Esophagus squamous epithelium (tissue), 5 donors: Measurements from ENCODE around the gene NT5DC4. TPM values are rescaled to one million over a fixed set of nuclear protein-coding genes. Genes with fewer than 3 reads are reported as not detected.
A peak's percentile ranks its signal among the peaks of the same experiment; 100 is the strongest.

Experiments
- DNase-seq: peaks from one replicate; lab custom pipeline; 2025; lab: John Stamatoyannopoulos, UW
- H3K27ac ChIP-seq, 4 donors: fragments of 200-600 bp; sonication (generic); one replicate each; pipeline ENCODE4 v1.5.1; 2016 to 2019; ENCODE audit warnings: mild to moderate bottlenecking in 1 of 4
- H3K27me3 ChIP-seq, 4 donors: fragments of 200-600 bp; sonication (generic); 1 replicate in 3 of 4; 2 replicates in 1 of 4; pipeline versions ENCODE4 v1.5.1 to v1.6.0; 2017 to 2021; ENCODE audit warnings: antibody characterized with exemption in 1 of 4
- H3K36me3 ChIP-seq, 3 donors: fragments of 200-600 bp; sonication (generic); one replicate each; pipeline ENCODE4 v1.5.1; 2016 to 2019
- H3K4me1 ChIP-seq, 3 donors: fragments of 200-600 bp; sonication (generic); one replicate each; pipeline ENCODE4 v1.5.1; 2017 to 2019
- H3K4me3 ChIP-seq, 4 donors: fragments of 200-600 bp; sonication (generic); 1 replicate in 3 of 4; 2 replicates in 1 of 4; pipeline ENCODE4 v1.5.1; 2016 to 2019; ENCODE audit warnings: mild to moderate bottlenecking in 2 of 4, moderate library complexity in 1 of 4
- H3K9me3 ChIP-seq, 3 donors: fragments of 200-600 bp; sonication (generic); one replicate each; pipeline ENCODE4 v1.5.1; 2016 to 2019
- POLR2A ChIP-seq, 4 donors: fragments of 450-650 bp; IDR thresholded peaks; one replicate each; pipeline ENCODE4 v1.6.1; 2017; ENCODE audit warnings: antibody characterized with exemption in 4 of 4, mild to moderate bottlenecking in 4 of 4, moderate library complexity in 3 of 4
- WGBS, 2 donors: methylation state at CpG; one replicate each; pipeline ENCODE4 v1.1.5; 2018; 5-methylcytosine and 5-hydroxymethylcytosine counted together
- intact Hi-C: fragments of 100-400 bp; cut with DNase I; formaldehyde crosslinking; loops from one replicate; pipeline ENCODE4 v1.15.0; 2022
- total RNA-seq, 4 donors: library from RNA; depleted of rRNA; stranded (reverse); fragments of >200 nt; gene quantifications; one replicate each; pipeline ENCODE4 v1.1.0, GENCODE V29; 2016
- TF ChIP-seq, protein P1 (sequence below), 6 experiments: fragments of 450-650 bp in 4 of 6; fragments of 200-600 bp in 2 of 6; sonication (generic) in 2 of 6; IDR thresholded peaks; one replicate each; pipeline ENCODE4 v1.5.1; 2016 to 2019; ENCODE audit warnings: antibody characterized with exemption in 6 of 6, mild to moderate bottlenecking in 4 of 6, moderate library complexity in 4 of 6
- donor health status: DM: yes; HTN: yes; CAD: no.

NT5DC4 gene
- total RNA-seq, 4 donors from 2014 or later, result not detected

DNA sequence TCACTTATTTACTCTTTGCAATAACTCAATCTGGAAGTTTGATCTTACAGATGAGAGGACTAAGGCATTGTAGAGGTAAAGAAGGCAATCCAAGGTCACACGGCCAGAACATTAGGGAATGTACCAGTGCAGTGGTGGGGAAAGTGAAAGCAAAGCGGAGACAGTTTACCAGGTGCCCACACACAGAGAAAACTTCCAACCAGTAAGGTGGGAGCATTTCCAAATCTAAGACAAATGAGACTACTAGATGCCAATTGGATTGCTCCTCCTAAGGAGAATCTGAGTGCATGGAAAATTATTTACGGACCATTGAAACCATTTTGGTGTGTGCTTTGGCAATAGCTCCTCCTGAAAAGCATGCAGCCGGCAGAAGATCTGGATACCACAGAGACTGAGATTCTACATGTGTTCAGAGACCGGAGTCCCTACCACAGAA, 40.1 kb upstream of the NT5DC4 start:
- intact Hi-C loops, result no loop called here
- no peak for DNase-seq
- H3K9me3 ChIP-seq, result no peaks in the 10 kb centered on the region
- H3K36me3 ChIP-seq, result no peaks in the 10 kb centered on the region
- TF ChIP-seq, protein P1, sequence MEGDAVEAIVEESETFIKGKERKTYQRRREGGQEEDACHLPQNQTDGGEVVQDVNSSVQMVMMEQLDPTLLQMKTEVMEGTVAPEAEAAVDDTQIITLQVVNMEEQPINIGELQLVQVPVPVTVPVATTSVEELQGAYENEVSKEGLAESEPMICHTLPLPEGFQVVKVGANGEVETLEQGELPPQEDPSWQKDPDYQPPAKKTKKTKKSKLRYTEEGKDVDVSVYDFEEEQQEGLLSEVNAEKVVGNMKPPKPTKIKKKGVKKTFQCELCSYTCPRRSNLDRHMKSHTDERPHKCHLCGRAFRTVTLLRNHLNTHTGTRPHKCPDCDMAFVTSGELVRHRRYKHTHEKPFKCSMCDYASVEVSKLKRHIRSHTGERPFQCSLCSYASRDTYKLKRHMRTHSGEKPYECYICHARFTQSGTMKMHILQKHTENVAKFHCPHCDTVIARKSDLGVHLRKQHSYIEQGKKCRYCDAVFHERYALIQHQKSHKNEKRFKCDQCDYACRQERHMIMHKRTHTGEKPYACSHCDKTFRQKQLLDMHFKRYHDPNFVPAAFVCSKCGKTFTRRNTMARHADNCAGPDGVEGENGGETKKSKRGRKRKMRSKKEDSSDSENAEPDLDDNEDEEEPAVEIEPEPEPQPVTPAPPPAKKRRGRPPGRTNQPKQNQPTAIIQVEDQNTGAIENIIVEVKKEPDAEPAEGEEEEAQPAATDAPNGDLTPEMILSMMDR (IDR thresholded peaks at IDR 0.05), result no peak
- no peak for TF ChIP-seq POLR2A (IDR thresholded peaks at IDR 0.05)
- WGBS, 2 donors, result 23 to 57% methylated on average over 5 of the region's 5 CpGs
- H3K4me3 ChIP-seq, result peak overlapping the region in 2 of 4 donors; percentile 0 to 2
- H3K27me3 ChIP-seq, result no peaks in the 10 kb centered on the region
- H3K4me1 ChIP-seq, result peaks cover 0 to 43% (median 5%) of the 10 kb centered on the region in 3 donors
- peak overlapping the region in 2 of 4 donors; percentile 29 to 46 for H3K27ac ChIP-seq

DNA sequence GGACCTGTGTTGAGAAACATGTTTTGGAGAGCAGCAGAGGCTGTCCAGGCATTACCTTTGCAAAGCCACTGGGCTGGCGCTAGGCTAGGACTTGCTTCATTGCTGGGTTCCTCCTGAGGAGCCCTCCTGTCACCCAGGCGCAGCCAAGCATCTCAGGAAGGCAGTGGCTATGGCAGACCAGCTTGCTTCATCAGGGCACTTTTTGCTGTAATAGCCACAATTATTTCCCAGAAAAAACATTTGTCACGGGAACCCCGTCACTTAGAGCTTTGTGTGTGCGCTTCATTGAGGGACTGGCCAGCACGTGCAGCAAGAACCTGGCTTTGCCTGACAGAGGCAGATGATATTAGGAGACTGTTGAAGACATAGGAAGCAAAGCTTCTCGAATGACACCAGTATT, 38.7 kb upstream of the NT5DC4 start:
- Histone ChIP-seq H3K27me3 (no peaks in the 10 kb centered on the region), H3K27ac (no peak overlapping the region), H3K4me1 (peaks cover 0 to 43% (median 5%) of the 10 kb centered on the region in 3 donors), H3K36me3 (no peaks in the 10 kb centered on the region), H3K4me3 (no peak overlapping the region), H3K9me3 (no peaks in the 10 kb centered on the region)
- no peak for TF ChIP-seq POLR2A (IDR thresholded peaks at IDR 0.05)
- TF ChIP-seq, protein P1 (IDR thresholded peaks at IDR 0.05), result no peak
- 84 to 89% methylated on average over 5 of the region's 7 CpGs for WGBS, 2 donors
- intact Hi-C loops, result no loop called here
- no peak for DNase-seq

DNA sequence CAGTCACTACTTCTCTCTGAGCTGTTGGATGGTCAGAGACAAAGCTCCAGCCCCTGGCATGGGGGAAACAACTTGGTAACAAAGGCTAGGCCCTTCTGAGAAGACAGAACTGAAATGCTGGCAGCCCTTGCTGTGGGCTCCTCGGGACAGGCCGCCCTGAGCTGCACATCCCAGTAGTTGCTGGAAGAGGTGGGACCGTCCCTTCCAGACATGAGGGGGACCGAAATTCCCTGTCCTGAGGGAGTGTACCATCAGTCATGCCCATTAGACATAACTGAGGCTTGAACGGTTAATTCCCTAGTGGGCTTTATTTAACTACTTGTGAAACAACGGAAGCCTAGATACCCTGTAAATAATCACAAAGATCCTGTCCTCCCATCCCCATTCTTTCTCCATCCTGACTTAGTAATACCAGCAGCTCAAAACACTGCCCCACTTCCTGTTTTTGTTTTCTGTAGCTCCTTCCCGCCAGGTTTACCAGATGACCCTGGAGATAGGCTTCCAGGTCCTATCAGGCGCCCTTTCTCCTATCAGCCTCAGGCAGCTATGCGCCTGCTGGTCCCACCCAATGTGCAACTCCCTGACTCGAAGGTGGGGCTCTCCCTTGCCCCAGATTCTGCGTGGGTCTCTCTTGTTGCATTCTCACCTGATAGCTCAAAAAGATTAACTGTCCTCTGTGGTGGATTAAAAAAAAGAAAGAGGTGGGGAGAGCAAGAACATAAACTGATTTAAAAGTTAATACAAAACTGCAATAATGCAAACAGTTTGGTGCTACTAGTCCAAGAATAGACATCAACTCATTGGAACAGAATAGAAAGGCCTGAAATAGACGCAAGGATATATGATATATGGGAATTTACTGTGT, 37.0 kb upstream of the NT5DC4 start:
- WGBS, 2 donors, result 62 to 71% methylated on average over 9 to 12 of the region's 12 CpGs
- Histone ChIP-seq H3K4me3 (no peak overlapping the region), H3K27ac (no peak overlapping the region), H3K36me3 (no peaks in the 10 kb centered on the region), H3K27me3 (no peaks in the 10 kb centered on the region), H3K9me3 (no peaks in the 10 kb centered on the region), H3K4me1 (peaks cover 0 to 43% (median 5%) of the 10 kb centered on the region in 3 donors)
- TF ChIP-seq POLR2A (IDR thresholded peaks at IDR 0.05), result no peak
- TF ChIP-seq, protein P1 (IDR thresholded peaks at IDR 0.05), result no peak
- DNase-seq, result no peak
- intact Hi-C loops, result no loop called here

DNA sequence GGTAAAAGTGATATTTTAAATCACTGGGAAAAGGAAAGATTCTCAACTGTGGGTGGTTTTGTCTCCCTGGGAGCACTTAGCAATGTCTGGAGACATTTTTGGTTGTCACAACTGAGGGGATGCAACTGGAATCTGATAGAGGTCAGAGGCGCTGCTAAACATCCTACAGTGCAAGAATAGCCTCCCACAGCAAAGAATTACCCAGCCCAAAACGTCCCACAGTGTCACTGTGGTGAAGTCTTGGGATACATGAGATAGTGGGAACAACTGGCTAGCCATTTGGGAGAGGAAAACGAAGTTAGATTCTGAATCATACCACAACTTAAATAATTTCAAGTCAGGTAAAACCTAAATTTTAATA, 36.4 kb upstream of the NT5DC4 start:
- Histone ChIP-seq H3K27me3 (no peaks in the 10 kb centered on the region), H3K4me1 (peaks cover 0 to 37% (median 2%) of the 10 kb centered on the region in 3 donors), H3K36me3 (no peaks in the 10 kb centered on the region), H3K27ac (no peak overlapping the region), H3K9me3 (no peaks in the 10 kb centered on the region), H3K4me3 (no peak overlapping the region)
- TF ChIP-seq, protein P1 (IDR thresholded peaks at IDR 0.05), result no peak
- no peak for TF ChIP-seq POLR2A (IDR thresholded peaks at IDR 0.05)
- 52 to 73% methylated on average over 3 of the region's 3 CpGs for WGBS, 2 donors
- no peak for DNase-seq
- intact Hi-C loops, result no loop called here

DNA sequence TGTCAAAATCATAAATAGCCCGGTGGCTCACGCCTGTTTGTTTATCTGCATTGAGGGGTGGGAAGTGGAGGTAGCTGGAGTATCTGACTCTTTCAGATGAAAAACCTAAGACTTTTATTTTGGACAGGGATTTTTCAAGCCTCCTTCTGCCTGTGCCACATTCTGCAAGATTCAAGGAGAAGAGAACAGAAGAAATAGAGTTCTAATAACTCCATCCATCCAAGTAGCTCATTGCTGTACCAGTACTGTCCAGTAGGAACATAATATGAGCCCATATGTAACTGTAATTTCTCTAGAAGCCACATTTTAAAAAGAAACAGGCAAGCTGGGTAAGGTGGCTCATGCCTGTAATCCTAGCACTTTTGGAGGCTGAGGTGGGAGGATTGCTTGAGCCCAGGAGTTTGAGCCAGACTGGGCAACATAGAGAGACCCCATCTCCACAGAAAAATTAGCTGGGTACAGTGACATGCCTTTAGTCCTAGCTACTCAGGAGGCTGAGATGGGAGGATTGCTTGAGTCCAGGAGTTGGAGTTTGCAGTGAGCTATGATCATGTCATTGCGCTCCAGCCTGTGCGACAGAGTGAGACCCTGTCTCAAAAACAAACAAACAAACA, 35.4 kb upstream of the NT5DC4 start:
- no peaks in the 10 kb centered on the region for H3K27me3 ChIP-seq
- H3K27ac ChIP-seq, result no peak overlapping the region
- intact Hi-C loops, result no loop called here
- no peaks in the 10 kb centered on the region for H3K36me3 ChIP-seq
- H3K4me1 ChIP-seq, result peaks cover 0 to 27% (median 0%) of the 10 kb centered on the region in 3 donors
- DNase-seq, result no peak
- H3K4me3 ChIP-seq, result no peak overlapping the region
- 84 to 90% methylated on average over 4 of the region's 4 CpGs for WGBS, 2 donors
- no peaks in the 10 kb centered on the region for H3K9me3 ChIP-seq
- TF ChIP-seq, protein P1 (IDR thresholded peaks at IDR 0.05), result peak in 1 of 6 experiments; percentile 26
- TF ChIP-seq POLR2A (IDR thresholded peaks at IDR 0.05), result no peak
